HG03097 (cell line): ENCODE data around the gene CACNA2D3.

Source experiments
- ATAC-seq: cut with Tn5 transposase; IDR thresholded peaks from one replicate; pipeline ENCODE4 v1.9.1; 2021; ENCODE audit not compliant: unreplicated experiment, low FRiP score

The CACNA2D3 gene

DNA sequence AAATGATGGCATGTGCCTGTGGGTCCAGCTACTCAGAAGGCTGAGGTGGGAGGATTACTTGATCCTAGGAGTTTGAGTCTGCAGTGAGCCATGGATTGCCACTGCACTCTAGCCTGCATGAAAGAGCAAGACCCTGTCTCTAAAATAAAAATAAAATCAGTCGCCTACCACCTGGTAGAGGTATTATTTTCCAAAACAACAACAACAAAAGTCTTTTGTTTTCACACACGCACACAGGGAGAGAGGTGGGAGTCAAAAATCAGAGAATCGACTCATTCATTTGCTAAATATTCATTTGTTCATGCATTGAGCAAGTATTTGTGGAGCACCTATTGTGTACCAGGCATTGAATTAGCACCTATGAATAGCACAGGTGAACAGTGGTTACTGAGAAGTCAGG is 587.4 kb downstream of the CACNA2D3 start:
- no peak for ATAC-seq

DNA sequence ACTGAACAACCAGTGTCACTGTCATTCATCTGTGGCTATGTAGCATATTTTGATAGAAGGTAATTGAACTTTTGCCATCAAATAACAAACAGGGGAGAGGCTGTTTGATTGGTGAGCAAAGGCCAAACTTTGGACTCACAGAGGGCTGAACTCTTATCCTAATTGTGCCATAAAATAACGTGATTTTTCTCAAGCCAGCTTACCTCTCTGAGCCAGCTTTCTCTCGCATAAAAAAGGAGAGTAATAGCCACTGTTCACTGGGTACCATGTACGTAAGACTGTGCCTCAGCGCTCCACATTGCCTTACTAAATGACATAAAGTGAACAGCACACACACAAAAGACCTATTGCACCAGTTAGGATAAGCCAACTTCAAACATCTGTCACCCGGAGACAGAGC is 588.6 kb downstream of the CACNA2D3 start:
- ATAC-seq: no peak

DNA sequence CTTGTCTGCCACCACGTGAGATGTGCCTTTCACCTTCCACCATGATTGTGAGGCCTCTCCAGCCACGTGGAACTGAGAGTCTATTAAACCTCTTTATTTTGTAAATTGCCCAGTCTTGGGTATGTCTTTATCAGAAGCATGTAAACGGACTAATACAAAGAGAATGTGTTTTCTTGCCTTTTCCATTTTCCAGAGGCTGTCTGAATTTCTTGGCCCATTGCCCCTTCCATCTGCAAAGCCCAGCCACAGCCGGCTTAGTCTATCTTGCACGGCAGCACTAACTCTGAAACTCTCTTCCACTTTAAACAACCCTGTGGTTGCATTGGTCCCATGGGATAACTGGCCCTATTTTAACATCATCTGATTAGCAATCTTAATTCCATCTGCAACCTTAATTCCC is 590.2 kb downstream of the CACNA2D3 start:
- no peak for ATAC-seq

DNA sequence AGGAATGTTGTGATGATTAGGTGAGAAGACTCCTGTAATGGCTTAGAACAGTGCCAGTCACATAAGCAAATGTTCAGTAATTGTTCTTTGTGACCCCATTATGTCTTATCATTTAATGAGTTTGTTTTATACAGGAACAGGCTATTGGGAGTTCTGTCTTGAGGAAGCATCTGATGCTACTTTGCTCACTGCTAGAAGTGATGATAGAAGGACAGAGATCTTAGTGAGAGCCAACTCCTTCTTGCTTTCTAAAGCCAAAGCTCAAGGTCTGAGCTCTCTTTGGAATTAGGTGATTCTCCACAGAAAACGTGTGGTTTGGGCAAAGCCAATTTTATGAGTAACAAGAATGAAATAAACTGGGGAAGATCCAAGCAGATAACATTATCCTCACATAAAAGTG is 590.7 kb downstream of the CACNA2D3 start:
- no peak for ATAC-seq

DNA sequence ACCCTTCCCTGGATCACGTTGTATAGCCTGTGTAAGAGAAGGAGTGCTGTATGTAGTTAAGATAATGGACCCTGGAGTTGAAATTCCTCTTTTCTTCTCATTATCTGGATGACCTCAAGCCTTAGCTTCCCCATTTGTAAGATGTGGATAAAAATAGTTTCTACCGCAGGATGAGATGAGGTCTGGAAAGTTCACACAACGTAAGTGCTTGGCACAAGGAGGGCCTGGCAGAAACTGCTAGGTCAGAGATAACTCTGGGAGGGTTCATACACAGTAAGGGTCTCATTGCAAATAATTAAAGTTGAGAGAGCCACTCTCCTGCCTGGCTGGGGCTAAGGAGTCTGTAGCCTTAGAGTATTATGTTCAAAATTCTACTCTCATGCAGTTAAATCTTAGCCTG is 591.1 kb downstream of the CACNA2D3 start:
- ATAC-seq: no peak

DNA sequence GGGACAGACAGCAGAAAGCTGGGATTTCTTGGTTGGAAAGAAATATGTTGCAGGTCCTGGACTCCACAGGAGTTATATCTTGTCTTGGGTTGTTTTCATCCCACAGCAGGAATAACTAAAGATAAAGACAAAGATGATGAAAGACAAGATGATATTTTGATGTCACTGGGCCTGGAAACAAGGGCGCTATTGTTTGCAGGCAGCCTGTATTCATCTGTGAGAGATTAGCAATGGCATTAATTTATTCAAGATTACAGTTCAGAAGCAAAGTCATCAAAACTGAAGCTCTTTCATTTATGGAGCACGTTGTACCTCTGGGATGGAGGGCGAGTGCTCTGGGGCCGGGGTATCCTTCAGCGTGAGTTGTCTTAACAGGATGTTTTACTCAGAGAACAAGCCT is 591.7 kb downstream of the CACNA2D3 start:
- no peak for ATAC-seq

DNA sequence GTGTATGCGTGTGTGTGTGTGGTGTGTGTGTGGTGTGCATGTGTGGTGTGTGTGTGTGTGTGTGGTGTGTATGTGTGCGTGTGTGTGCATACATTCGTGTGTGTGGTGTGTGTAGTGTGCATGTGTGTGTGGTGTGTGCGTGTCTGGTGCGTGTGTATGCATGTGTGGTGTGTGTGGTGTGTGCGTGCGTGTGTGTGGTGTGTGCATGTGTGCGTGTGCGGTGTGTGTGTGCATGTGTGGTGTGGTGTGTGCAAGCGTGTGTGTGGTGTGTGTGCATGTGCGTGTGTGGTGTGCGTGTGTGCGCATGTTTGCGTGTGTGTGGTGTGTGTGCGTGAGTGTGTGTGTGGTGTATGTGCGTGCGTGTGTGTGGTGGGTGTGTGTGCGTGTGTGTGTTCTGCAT is 595.2 kb downstream of the CACNA2D3 start:
- ATAC-seq: no peak

DNA sequence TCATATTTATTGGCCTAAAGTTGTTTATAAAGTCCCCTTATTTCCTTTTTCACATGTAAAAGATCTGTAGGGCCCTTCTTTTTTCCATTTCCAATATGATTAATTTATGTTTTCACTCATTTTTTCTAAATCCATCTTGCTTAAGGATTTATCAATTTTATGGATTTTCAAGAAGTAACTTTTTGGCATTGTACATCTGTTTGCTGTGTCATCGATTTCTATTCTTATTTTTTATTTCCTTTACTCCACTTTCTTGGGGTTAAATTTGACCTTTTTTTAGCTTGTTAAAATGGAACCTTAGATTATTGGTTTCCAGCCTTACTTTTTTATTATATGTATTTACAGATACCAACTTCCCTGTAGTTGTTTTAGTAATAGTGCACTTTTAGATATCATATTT is 597.6 kb downstream of the CACNA2D3 start:
- ATAC-seq: no peak

DNA sequence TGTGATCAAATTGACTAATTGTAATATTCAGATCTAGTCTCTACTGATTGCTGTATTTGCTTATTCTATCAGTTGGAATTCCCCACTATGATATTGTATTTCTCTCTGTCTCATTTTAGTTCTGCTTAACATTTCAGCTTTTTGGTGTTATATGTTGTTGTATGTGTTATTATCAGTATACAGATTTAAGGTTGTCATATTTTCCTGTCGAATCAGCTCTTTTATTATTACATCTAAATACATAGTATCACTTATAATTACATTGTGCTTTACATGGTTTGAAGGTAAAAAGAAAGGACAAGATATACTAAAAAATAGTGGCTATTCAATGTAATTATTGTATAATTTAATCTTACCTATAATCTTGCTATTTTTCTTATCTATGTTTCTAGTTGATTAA is 598.3 kb downstream of the CACNA2D3 start:
- no peak for ATAC-seq

DNA sequence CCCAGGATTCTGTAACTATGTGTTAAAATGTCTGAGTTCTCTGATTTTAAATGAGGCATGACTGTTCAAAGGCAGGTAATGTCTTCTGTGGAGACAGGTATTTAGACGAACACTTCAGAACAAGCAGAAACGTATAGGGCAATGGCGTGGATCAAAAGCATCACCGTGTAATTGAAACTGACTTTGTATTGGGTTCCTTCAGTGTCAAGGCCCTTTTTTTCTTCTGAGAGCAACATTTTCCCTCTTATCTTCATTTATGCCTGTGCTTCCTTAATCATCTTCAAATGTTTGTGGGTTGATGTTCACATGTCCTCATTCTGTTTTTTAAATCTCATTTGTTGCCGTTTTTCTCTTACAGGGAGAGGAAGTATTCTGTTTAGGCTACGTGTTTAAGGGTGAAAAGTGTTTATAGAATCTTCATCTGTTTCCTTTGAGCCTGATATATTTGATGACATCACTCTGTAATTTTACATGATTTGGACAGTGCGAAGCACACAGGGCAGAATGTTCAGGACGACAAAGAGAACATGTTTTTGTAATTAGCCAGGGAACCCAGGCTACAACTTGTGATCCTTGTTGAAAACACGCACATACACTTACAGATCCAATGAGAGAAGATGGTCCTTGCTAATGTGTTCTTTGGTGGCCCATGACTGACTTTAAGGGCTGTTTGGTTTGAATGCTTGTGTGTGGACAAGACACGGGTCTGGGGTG is 609.5 kb downstream of the CACNA2D3 start:
- ATAC-seq: no peak

DNA sequence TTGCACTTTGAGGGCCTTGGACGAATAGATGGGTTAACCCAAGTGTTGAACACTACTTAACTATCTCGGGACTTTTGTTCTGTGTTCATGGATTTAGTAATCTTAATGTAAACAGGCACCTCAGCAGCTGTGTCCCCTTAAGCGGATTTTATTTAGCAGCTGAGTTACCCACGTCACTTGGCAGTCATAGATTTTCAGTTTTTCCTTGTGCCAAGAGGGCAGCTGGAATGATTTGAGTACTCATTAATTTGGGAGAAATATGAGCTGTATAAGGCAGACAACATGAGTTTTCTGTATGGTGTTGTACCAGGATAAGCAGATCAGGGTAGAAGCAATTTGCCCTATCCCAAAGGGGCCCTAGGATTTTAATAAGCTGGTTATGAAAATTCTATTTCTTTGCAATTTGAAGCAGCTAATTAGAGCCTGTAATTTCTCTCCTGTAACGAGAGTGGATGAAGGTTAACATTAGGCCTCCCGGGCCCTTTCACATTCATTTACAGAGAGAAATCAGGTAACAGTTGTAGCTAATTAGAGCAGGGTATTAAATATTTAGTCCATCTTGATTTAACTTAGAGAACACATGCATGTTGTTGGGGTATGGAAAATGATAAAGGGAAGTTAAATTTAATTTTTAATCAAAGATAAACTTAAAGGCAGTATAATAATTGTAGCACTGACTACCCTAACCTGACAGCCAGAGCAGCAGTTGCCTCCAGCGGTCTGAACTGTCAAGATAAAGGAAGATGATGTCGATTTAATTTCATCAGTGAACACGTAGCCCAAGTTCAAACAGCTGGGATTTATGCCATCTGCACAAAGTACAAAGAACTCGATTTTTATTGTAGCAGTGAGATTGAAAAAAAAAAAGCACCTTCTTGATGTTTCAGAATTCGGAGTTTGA is 611.0 kb downstream of the CACNA2D3 start:
- ATAC-seq: no peak

DNA sequence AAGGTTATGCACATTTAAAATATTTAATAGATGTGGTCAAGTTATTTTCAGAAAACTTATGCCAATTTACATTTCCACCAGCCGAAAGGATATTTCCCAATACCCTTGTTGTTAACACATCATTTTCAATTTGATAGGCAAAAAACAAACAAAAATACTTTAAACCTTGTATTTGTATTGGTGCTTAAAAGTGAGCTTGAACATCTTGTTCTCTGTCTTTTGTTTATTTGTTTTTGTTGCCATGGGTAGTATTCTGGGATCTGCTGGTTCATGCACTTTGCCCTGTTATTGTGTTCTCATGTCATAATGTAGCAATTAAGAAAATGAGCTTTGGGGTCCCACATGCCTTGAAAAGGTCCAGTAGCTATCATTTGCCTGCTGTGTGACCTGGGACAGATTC is 614.1 kb downstream of the CACNA2D3 start:
- ATAC-seq: no peak

DNA sequence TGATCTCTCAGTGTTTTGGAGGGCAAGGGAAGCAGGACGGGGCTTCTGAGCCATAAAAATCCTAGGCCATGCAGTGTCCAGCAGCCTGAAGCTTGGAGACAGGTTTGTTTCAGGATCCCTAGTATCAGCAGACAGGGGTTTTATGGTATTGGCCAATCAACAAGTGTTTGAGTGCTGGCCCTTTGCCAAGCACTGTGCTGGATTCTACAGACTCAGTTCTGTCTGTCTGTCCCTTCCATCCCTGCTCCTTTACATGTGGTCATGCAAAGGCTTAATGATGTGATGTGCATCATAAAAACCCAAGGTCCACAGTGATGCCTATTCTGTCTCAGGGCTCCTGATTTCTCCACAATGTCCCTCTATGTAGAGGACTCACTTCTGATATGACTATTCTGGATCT is 621.4 kb downstream of the CACNA2D3 start:
- no peak for ATAC-seq

DNA sequence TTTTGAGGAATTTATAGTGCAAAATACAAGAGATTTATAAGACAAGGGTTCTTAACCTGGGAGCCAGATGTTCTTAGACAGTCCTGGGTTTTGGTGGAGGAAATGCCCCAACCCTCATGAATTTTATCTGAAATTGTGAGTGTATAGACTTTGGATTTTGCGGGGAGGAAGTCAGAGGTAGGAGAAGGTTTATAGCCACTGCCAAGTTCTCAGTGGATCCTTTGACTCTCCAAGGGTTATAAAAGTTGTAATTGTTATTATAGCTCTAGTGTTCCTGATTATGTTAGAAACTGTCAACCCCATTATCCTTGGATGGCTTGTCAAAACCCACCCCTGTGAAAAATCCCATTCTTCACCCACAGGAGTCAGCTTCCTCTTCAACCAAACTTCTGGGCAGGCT is 621.9 kb downstream of the CACNA2D3 start:
- ATAC-seq: no peak

DNA sequence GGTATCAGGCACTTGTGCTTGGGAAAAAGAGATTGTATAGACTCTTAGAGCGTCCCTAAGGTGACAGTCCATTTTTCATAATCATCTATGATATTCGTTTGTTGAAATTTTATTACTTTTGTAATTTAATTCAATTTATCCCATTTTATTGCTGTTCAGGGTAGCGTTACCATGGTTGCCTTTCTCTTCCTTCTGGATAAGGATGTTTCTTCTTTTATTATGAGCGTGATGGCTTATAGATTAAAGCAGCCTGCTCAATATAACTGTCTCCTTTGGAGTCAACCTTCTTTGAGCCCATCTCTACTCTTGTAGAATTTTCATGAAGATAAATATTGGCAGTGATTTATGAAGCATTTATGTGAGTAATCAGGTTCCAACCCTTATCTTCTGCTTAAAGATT is 623.5 kb downstream of the CACNA2D3 start:
- ATAC-seq: no peak

DNA sequence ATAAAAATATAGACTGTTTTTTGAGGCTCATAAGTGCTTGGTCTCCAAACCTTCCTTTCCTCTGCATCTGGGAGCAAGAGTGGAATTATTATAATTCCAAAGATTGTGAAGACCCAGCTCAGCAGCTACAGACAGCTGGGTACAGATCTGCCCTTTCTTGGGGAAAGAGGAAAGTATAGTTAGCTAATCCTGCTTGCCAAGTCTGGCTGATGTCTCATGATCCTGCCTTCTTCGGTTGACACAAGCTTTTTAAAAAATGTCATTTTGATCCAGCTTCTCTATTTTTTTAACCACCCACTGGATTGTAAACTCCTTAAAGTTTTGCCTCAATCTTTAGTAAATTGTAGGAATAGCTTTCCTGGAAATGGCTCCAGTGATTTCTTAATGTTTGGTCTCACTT is 624.4 kb downstream of the CACNA2D3 start:
- no peak for ATAC-seq

DNA sequence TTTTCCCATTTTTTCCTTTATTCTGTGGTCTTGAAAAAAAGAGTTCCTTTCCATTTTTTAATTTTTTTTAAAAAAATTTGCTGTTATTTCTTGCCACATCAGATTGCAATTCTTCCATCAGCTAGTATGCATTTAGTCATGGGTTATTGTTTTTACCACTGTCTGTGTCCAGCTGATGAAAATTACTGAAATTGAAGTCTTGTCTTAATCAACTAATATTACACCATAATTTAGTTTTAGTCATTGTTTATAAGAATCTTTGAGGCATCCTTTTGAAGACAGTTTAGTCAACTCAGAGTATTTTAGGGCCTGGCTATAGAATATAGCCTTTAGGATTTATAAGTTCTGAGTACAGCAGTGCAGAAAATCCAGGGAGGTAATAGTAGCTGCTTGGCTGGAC is 633.4 kb downstream of the CACNA2D3 start:
- no peak for ATAC-seq

DNA sequence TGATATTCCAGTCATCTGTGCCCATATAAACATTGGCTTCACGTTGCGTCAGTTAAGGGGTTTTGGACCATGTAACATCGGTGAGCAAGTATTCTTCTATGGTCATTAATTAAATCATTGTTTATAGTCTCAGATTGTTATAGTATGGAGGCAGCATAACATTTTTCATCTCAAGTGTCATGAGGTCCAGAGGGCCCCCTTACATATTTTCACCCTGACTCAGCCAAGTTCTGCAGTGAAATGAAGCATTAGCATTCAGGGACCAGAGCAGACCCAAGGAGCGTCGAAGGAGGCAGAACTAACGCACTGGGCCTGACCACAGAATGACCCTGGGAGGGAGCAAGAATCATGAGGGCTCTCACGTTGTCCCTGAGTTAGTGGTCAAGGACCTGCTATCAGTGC is 634.0 kb downstream of the CACNA2D3 start:
- no peak for ATAC-seq

DNA sequence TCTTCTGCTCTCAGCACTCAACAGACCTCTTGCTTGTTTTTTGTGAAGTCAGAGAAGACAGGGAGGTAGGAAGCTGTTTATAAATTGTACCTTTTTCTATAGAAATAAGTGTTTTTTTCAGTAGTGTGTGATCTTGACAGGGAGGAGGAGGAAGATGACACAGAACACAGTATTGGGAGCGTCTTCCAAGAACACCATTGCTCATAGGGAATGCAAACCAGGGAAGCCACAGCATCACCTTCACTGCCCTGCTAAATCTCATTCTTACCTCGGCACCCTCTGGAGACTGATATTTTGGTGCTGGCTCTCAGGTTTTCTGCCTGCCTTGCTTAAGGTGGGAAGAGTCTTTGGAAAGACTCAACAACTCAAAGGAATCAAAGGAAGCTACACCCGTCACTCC is 636.1 kb downstream of the CACNA2D3 start:
- ATAC-seq: no peak

DNA sequence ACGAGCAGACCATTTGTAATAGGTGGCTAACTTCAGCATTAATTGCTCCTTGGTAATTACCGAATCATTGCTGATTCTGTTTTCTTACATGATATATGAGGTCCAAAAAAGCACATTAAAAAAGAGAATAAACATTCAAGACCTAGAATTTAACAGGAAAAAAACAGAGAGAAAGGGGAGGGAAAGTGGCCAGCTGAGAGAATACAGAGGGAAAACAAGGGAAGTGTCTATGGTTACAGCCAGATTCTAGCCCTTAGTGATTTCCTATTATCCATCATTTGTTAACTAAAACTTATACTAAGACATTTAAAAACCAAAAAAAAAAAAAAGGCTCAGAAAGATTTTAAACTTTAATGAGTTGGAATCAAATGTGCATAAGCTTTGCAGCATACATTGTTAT is 636.8 kb downstream of the CACNA2D3 start:
- no peak for ATAC-seq

DNA sequence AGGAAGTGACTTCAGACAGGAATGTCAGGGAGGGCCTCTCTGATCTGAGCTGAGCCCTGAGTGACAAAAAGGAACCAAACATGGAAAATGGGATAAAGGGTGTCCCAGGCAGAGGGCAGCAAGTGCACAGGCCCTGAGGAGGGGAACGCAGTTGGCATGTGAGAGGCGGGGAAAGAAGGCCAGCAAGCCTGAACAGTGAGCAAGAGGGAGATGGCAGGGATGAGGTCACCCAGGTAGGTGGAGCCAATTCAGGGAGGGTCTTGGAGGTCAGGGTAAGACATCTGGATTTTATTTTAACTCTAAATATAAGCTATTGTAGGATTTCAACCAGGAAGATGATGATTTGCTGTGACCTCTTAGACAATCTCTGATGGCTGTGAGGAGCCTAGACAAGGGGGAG is 637.8 kb downstream of the CACNA2D3 start:
- no peak for ATAC-seq

DNA sequence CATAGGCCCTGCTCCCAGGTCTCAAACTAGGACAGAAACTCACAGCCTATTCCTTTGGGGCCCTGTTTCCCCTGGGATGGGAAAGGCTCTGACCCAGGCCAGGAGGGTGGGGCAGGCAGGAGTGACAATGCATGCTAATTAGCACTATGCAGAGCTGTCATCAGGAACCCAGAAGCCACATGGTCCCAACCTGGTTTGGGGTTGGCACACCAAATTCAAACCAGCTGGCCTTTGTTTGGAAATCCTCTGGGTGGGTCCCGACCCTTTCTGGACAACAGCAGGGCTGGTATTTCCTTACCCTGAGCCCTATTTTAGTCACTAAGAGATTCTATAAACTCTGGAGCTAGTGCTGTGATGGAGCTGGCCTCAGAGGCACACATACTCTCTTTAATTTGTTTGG is 639.3 kb downstream of the CACNA2D3 start:
- no peak for ATAC-seq
